GM12878 (cell line): Measurements from ENCODE around the gene CCT6A. TPM values are rescaled to one million over a fixed set of nuclear protein-coding genes. Genes with fewer than 3 reads are reported as not detected.

Experiments used
- ATAC-seq: fragments of 200-7000 bp; cut with Tn5 transposase; 3 replicates; pipeline ENCODE4 v1.9.1; 2020; ENCODE audit warnings: mild to moderate bottlenecking, moderate library complexity
- BruUV-seq: library from RNA; stranded (reverse); fragments of 400-500 nt; replicated peaks from 2 replicates; lab custom pipeline; 2021; lab: Mats Ljungman, UMichigan
- CTCF ChIA-PET: fragments of 300-600 bp; sonication (Branson Sonifier 250); formaldehyde crosslinking; extraction: SDS; loops from one replicate; lab custom pipeline; 2021; ENCODE audit warnings: inconsistent platforms; lab: Yijun Ruan, JAX
- POLR2A ChIA-PET: fragments of 350-600 bp; formaldehyde crosslinking; extraction: SDS; loops from one replicate; lab custom pipeline; 2021; ENCODE audit warnings: inconsistent platforms; lab: Charles Lee
- RAD21 ChIA-PET: fragments of 300-600 bp; sonication (Branson Sonifier 250); formaldehyde crosslinking; loops from one replicate; lab custom pipeline; 2023; ENCODE audit warnings: antibody characterized with exemption; ENCODE audit not compliant: unreplicated experiment; lab: Charles Lee
- SMC1A ChIA-PET: fragments of 300-600 bp; sonication (Branson Sonifier 250); formaldehyde crosslinking; loops from one replicate; lab custom pipeline; 2023; ENCODE audit not compliant: unreplicated experiment, uncharacterized antibody; lab: Charles Lee
- DNase-seq: peaks from one replicate; pipeline ENCODE4 v3.0.0-alpha.2; 2011; ENCODE audit warnings: low read depth, low spot score
- FAIRE-seq: peaks from 3 replicates; lab custom pipeline; 2011; peaks lifted over from hg19 to GRCh38; lab: Jason Lieb, UNC
- H2AFZ ChIP-seq: 2 replicates; pipeline ENCODE4 v1.6.0; 2011; ENCODE audit warnings: low read depth, low read length, control low read depth; ENCODE audit not compliant: control insufficient read depth
- H3K27ac ChIP-seq: 2 replicates; pipeline ENCODE4 v1.5.1; 2011; ENCODE audit warnings: control low read depth; ENCODE audit not compliant: control insufficient read depth, insufficient read depth
- H3K27me3 ChIP-seq, 2 experiments: replicated peaks in 1 of 2; 2 replicates each; pipeline versions ENCODE4 v1.6.0 to v1.6.1; 2011; ENCODE audit warnings: low read length in 1 of 2; ENCODE audit not compliant: control insufficient read depth in 2 of 2, insufficient read depth in 2 of 2
- H3K36me3 ChIP-seq, 2 experiments: 2 replicates each; pipeline ENCODE4 v1.5.1; 2011; ENCODE audit warnings: low read length in 1 of 2; ENCODE audit not compliant: control insufficient read depth in 2 of 2, insufficient read depth in 2 of 2
- H3K4me1 ChIP-seq: 2 replicates; pipeline ENCODE4 v1.6.1; 2011; ENCODE audit warnings: mild to moderate bottlenecking, low read length, moderate library complexity, mixed read lengths; ENCODE audit not compliant: control insufficient read depth, insufficient read depth
- H3K4me2 ChIP-seq: 2 replicates; pipeline ENCODE4 v1.6.0; 2011; ENCODE audit warnings: control low read depth; ENCODE audit not compliant: control insufficient read depth, insufficient read depth
- H3K4me3 ChIP-seq: fragments of 200-600 bp; sonication (generic); 2 replicates; pipeline ENCODE4 v1.5.1; 2016
- H3K79me2 ChIP-seq: 2 replicates; pipeline ENCODE4 v1.6.0; 2011; ENCODE audit warnings: low read length; ENCODE audit not compliant: control insufficient read depth, insufficient read depth
- H3K9ac ChIP-seq: 2 replicates; pipeline ENCODE4 v1.8.0; 2011; ENCODE audit warnings: low read length, control low read depth, mixed read lengths; ENCODE audit not compliant: control insufficient read depth, insufficient read depth
- H3K9me3 ChIP-seq: replicated peaks from 3 replicates; pipeline ENCODE4 v1.5.1; 2011; ENCODE audit warnings: mild to moderate bottlenecking, low read length; ENCODE audit not compliant: control insufficient read depth, insufficient read depth
- H4K20me1 ChIP-seq: 2 replicates; pipeline ENCODE4 v1.6.0; 2011; ENCODE audit not compliant: control insufficient read depth, insufficient read depth
- EGR1 ChIP-seq, 2 experiments: IDR thresholded peaks; 1 replicate in 1 of 2; 2 replicates in 1 of 2; pipeline ENCODE4 v1.6.1; 2011 to 2012; ENCODE audit warnings: low read depth in 2 of 2, low read length in 2 of 2, borderline replicate concordance in 1 of 2, mild to moderate bottlenecking in 1 of 2, moderate library complexity in 1 of 2
- HCFC1 ChIP-seq: fragments of 150-350 bp; IDR thresholded peaks from 2 replicates; pipeline ENCODE4 v1.6.1; 2014; ENCODE audit warnings: low read length
- HDAC6 ChIP-seq: fragments of 200-600 bp; sonication (generic); IDR thresholded peaks from one replicate; pipeline ENCODE4 v1.8.0; 2017; ENCODE audit warnings: antibody characterized with exemption; ENCODE audit not compliant: unreplicated experiment
- KLF5 ChIP-seq: fragments of 450-650 bp; IDR thresholded peaks from 2 replicates; pipeline ENCODE4 v1.6.1; 2014; ENCODE audit warnings: mild to moderate bottlenecking; ENCODE audit not compliant: partially characterized antibody
- NBN ChIP-seq: fragments of 450-650 bp; IDR thresholded peaks from 2 replicates; pipeline ENCODE4 v1.6.1; 2016
- TCF3 ChIP-seq: IDR thresholded peaks from 2 replicates; pipeline ENCODE4 v1.6.1; 2012; ENCODE audit warnings: low read depth, mild to moderate bottlenecking, low read length, borderline replicate concordance; ENCODE audit not compliant: insufficient read depth
- ZBTB33 ChIP-seq: fragments of 450-650 bp; IDR thresholded peaks from 2 replicates; pipeline ENCODE4 v1.6.1; 2017; ENCODE audit warnings: mild to moderate bottlenecking
- ZNF274 ChIP-seq: IDR thresholded peaks from one replicate; pipeline ENCODE4 v1.8.0; 2011; ENCODE audit not compliant: insufficient read length, insufficient read depth
- WGBS: methylation state at CpG from one replicate; pipeline ENCODE4 v1.1.6; 2016; ENCODE audit warnings: low lambda C conversion rate; ENCODE audit not compliant: insufficient replicate concordance, insufficient coverage; ENCODE audit errors: missing lambda C conversion rate; 5-methylcytosine and 5-hydroxymethylcytosine counted together
- in situ Hi-C: fragments of 300-500 bp; cut with MboI; formaldehyde crosslinking; loops from 9 replicates; pipeline ENCODE4 v1.14.3; 2018; ENCODE audit warnings: mixed read lengths
- intact Hi-C: fragments of 100-400 bp; cut with micrococcal nuclease; formaldehyde crosslinking; loops from one replicate; pipeline ENCODE4 v1.14.2; 2022; ENCODE audit not compliant: unreplicated experiment
- polyA plus RNA-seq, 11 experiments: library from polyadenylated mRNA; depleted of rRNA in 4 of 11; unstranded in 6 of 11; stranded (reverse) in 5 of 11; fragments of >200 nt; fragmentation: Nextera tagmentation in 4 of 11; fragmentation: Illumina TruSeq in 1 of 11; extraction: Ambion mirVana in 4 of 11; extraction: Trizol in 1 of 11; gene quantifications; 1 replicate in 1 of 11; 2 replicates in 10 of 11; pipeline versions ENCODE4 v1.2.1 to v1.2.3, GENCODE V29; 2011 to 2016; ENCODE audit warnings: inconsistent platforms in 2 of 11, missing spikeins in 2 of 11, low read depth in 1 of 11
- total RNA-seq, 4 experiments: library from RNA; depleted of rRNA in 3 of 4; stranded (reverse); fragments of >200 nt in 3 of 4; fragmentation: Illumina TruSeq in 1 of 4; extraction: Trizol in 1 of 4; gene quantifications; 2 replicates each; pipeline versions ENCODE4 v1.2.1 to v1.2.3, GENCODE V29; 2013 to 2021
- TF ChIP-seq, protein P1 (sequence below): fragments of 450-650 bp; IDR thresholded peaks from 2 replicates; pipeline ENCODE4 v1.6.1; 2016; ENCODE audit warnings: mild to moderate bottlenecking, moderate library complexity, borderline replicate concordance

The CCT6A gene
- total and polyA plus RNA-seq, 10 of the 15 experiments (the other 5 are each of a cell fraction or from before 2014, with no cell fraction given) = 191 to 480 (median 296) TPM

GRCh38 chr7:56087445-56087844 is 35.9 kb downstream of the CCT6A start:
- ChIA-PET RAD21 (no interaction called here), CTCF (no interaction called here), SMC1A (no interaction called here), POLR2A (interaction anchor here (0.6 kb wide), 2 partner anchors 10 to 1663 kb away, joined by 3 to 4 read pairs; no protein-coding TSS in a partner anchor)
- BruUV-seq = no TSS peak
- H2AFZ ChIP-seq = no peak overlapping the region
- no peaks in the 10 kb centered on the region for H3K4me1 ChIP-seq
- H3K9me3 ChIP-seq = no peaks in the 10 kb centered on the region
- no peak for TF ChIP-seq EGR1 (IDR thresholded peaks at IDR 0.05; ENCODE audit: borderline replicate concordance in 1 of 2, low read depth in 2 of 2, low read length in 2 of 2)
- no peak for TF ChIP-seq HCFC1
- no peak for TF ChIP-seq TCF3
- TF ChIP-seq KLF5 = no peak
- no peak for TF ChIP-seq NBN
- TF ChIP-seq HDAC6 = no peak
- TF ChIP-seq ZBTB33 = no peak
- TF ChIP-seq ZNF274 = no peak
- TF ChIP-seq, protein P1, sequence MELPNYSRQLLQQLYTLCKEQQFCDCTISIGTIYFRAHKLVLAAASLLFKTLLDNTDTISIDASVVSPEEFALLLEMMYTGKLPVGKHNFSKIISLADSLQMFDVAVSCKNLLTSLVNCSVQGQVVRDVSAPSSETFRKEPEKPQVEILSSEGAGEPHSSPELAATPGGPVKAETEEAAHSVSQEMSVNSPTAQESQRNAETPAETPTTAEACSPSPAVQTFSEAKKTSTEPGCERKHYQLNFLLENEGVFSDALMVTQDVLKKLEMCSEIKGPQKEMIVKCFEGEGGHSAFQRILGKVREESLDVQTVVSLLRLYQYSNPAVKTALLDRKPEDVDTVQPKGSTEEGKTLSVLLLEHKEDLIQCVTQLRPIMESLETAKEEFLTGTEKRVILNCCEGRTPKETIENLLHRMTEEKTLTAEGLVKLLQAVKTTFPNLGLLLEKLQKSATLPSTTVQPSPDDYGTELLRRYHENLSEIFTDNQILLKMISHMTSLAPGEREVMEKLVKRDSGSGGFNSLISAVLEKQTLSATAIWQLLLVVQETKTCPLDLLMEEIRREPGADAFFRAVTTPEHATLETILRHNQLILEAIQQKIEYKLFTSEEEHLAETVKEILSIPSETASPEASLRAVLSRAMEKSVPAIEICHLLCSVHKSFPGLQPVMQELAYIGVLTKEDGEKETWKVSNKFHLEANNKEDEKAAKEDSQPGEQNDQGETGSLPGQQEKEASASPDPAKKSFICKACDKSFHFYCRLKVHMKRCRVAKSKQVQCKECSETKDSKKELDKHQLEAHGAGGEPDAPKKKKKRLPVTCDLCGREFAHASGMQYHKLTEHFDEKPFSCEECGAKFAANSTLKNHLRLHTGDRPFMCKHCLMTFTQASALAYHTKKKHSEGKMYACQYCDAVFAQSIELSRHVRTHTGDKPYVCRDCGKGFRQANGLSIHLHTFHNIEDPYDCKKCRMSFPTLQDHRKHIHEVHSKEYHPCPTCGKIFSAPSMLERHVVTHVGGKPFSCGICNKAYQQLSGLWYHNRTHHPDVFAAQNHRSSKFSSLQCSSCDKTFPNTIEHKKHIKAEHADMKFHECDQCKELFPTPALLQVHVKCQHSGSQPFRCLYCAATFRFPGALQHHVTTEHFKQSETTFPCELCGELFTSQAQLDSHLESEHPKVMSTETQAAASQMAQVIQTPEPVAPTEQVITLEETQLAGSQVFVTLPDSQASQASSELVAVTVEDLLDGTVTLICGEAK = no peak
- in situ Hi-C loops (no loop called here), intact Hi-C loops (no loop called here)
- ATAC-seq (no peak), DNase-seq (no peak), FAIRE-seq (no peak)
- no peak overlapping the region for H3K4me3 ChIP-seq
- H3K9ac ChIP-seq = no peak overlapping the region
- H3K4me2 ChIP-seq = no peak overlapping the region
- no peak overlapping the region for H3K27ac ChIP-seq
- H3K27me3 ChIP-seq = no peaks in the 10 kb centered on the region
- H4K20me1 ChIP-seq = no peaks in the 10 kb centered on the region
- H3K36me3 ChIP-seq = no peaks in the 10 kb centered on the region; a peak in 1 of 4 replicates
- H3K79me2 ChIP-seq = no peaks in the 10 kb centered on the region
- 66% methylated on average over 4 of the region's 16 CpGs for WGBS
